Activated CD4-positive, alpha-beta memory T cell treated with anti-CD3 and anti-CD28 coated beads for 36 hours (primary cell): ENCODE data around the gene ENO2. TPM values are rescaled to one million over a fixed set of nuclear protein-coding genes. Genes with fewer than 3 reads are reported as not detected.

Experiments
- CTCF ChIA-PET: fragments of 350-600 bp; sonication (Branson Sonifier 250); formaldehyde crosslinking; loops from one replicate; lab custom pipeline; 2021; ENCODE audit warnings: antibody characterized with exemption, inconsistent platforms; lab: Charles Lee
- POLR2A ChIA-PET: fragments of 350-600 bp; sonication (Branson Sonifier 250); formaldehyde crosslinking; loops from one replicate; lab custom pipeline; 2021; ENCODE audit warnings: antibody characterized with exemption; lab: Charles Lee
- DNase-seq: peaks from one replicate; pipeline ENCODE4 v3.0.0-alpha.2; 2020
- H3K27ac Mint-ChIP-seq: one replicate; pipeline ENCODE4 v1.8.0; 2021; ENCODE audit warnings: mixed read lengths
- H3K27me3 Mint-ChIP-seq: one replicate; pipeline ENCODE4 v1.8.0; 2021; ENCODE audit warnings: mixed read lengths
- H3K36me3 Mint-ChIP-seq: one replicate; pipeline ENCODE4 v1.8.0; 2021; ENCODE audit warnings: mixed read lengths
- H3K4me1 Mint-ChIP-seq: one replicate; pipeline ENCODE4 v1.8.0; 2021; ENCODE audit warnings: low read depth, mixed read lengths
- H3K4me3 Mint-ChIP-seq: one replicate; pipeline ENCODE4 v1.8.0; 2021; ENCODE audit warnings: mild to moderate bottlenecking, mixed read lengths
- H3K9me3 Mint-ChIP-seq: one replicate; pipeline ENCODE4 v1.8.0; 2021; ENCODE audit warnings: mixed read lengths
- intact Hi-C: fragments of 100-400 bp; cut with micrococcal nuclease; formaldehyde crosslinking; loops from one replicate; pipeline ENCODE4 v1.15.1; 2023
- total RNA-seq, 2 experiments: library from RNA; stranded (reverse); gene quantifications; one replicate each; pipeline ENCODE4 v1.2.3, GENCODE V29; 2021

Gene ENO2
- total RNA-seq, 2 experiments from 2014 or later = 185 to 193 TPM

DNA sequence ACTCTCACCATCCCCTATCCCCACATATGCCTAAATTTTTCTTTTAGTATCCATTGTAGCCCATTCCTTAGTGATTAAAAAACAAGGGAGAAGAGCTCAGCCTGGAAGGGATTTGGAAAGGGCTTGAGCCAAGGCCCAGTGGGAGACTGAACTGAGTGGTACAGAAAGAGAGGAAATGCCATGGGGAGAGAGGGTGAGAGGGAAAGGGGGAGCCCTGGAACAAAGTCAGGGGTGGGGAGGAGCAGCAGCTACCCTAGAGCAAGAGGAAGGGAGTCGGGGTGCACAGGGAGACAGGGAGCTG is 10.8 kb downstream of the ENO2 start:
- Mint-ChIP-seq H3K4me3 (no peak overlapping the region), H3K9me3 (no peaks in the 10 kb centered on the region), H3K36me3 (peaks cover 16% of the 10 kb centered on the region), H3K27ac (peak overlapping the region; percentile 60), H3K4me1 (peaks cover 48% of the 10 kb centered on the region), H3K27me3 (no peaks in the 10 kb centered on the region)
- no peak for DNase-seq
- intact Hi-C loops = loop anchor here (2.0 kb wide), 2 partner anchors 36 to 184 kb away; partner anchors contain the start of gene C1RL
- CTCF ChIA-PET = interaction anchor here (0.6 to 4.8 kb wide), 22 partner anchors 8 to 188 kb away, joined by 3 to 42 read pairs (median 8); partner anchors contain the start of genes C12orf57, C1RL, ENO2 and RNU7-1
- POLR2A ChIA-PET = interaction anchor here (1.4 to 4.7 kb wide), 6 partner anchors 9 to 53 kb away, joined by 3 to 39 read pairs (median 10); partner anchors contain the start of genes C12orf57, ENO2, RNU7-1 and SPSB2

DNA sequence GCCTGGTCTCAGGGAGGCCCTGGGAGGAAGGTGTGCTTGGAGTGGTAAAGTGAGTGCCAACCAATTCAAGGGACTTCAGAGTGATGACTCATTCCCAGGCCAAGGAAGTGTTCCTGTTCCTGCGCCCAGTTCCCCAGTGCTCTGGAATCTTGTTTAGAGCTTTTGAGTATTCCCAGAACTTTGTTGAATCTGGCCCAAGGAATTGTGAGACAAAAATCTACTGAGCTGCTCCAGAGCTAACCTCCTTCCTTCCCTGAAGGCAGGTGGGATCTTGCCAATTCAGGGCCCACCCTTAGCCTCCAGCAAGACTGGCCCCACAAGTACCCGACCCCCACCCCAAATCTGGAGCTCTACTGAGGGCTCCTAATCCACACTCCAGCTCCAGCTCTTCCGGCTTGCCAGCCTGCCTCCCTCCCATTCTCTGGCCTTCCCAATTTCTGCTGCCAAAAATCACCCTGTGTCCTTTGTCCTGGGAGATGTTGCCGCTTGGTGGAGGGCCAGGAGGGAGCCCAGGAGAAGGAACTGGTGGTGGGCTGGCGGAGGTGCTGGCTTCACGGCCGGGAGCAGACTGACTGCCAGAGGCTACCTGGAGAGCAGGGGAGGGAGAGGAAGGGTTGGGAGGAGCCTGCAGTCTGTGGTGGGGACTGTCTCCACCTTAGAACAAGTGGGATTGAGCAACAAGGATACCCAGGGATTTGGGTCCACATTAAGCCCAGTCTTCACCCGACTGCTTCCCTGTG is 11.3 kb downstream of the ENO2 start:
- peaks cover 50% of the 10 kb centered on the region for H3K4me1 Mint-ChIP-seq
- no peak overlapping the region for H3K4me3 Mint-ChIP-seq
- no peak overlapping the region for H3K27ac Mint-ChIP-seq
- intact Hi-C loops = loop anchor here (2.0 kb wide), 2 partner anchors 35 to 183 kb away; partner anchors contain the start of gene C1RL
- H3K36me3 Mint-ChIP-seq = peaks cover 16% of the 10 kb centered on the region
- CTCF ChIA-PET = interaction anchor here (0.6 to 4.8 kb wide), 23 partner anchors 8 to 187 kb away, joined by 3 to 42 read pairs (median 7); partner anchors contain the start of genes C12orf57, C1RL, ENO2 and RNU7-1
- H3K27me3 Mint-ChIP-seq = no peaks in the 10 kb centered on the region
- H3K9me3 Mint-ChIP-seq = no peaks in the 10 kb centered on the region
- POLR2A ChIA-PET = interaction anchor here (0.7 to 4.7 kb wide), 7 partner anchors 9 to 59 kb away, joined by 3 to 39 read pairs (median 10); partner anchors contain the start of genes C12orf57, ENO2, RNU7-1 and SPSB2
- no peak for DNase-seq

GRCh38 chr12:6927379-6928021 is 13.1 kb downstream of the ENO2 start, which contains the start of gene ATN1:
Gene ATN1, plus strand, starts transcription at chr12:6927959. Its CDS starts 6,043 bp downstream, at chr12:6934002.
- CTCF ChIA-PET = interaction anchor here (0.8 to 4.8 kb wide), 7 partner anchors 11 to 181 kb away, joined by 3 to 42 read pairs (median 7); partner anchors contain the start of genes C12orf57, ENO2, RNU7-1 and SPSB2
- peak within 1 kb of the TSS; percentile 89 for H3K27ac Mint-ChIP-seq
- POLR2A ChIA-PET = interaction anchor here (1.0 to 4.7 kb wide), 8 partner anchors 9 to 55 kb away, joined by 3 to 39 read pairs (median 12); partner anchors contain the start of genes C12orf57, RNU7-1 and SPSB2
- no peaks in the 10 kb centered on the region for H3K9me3 Mint-ChIP-seq
- DNase-seq = peak; percentile 61
- H3K4me3 Mint-ChIP-seq = peak within 1 kb of the TSS; percentile 84
- no peaks in the 10 kb centered on the region for H3K27me3 Mint-ChIP-seq
- H3K4me1 Mint-ChIP-seq = peaks cover 64% of the 10 kb centered on the region
- intact Hi-C loops = loop anchor here (1.0 kb wide), 1 partner anchor 9 kb away; no protein-coding TSS in a partner anchor
- H3K36me3 Mint-ChIP-seq = peaks cover 7% of the 10 kb centered on the region

DNA sequence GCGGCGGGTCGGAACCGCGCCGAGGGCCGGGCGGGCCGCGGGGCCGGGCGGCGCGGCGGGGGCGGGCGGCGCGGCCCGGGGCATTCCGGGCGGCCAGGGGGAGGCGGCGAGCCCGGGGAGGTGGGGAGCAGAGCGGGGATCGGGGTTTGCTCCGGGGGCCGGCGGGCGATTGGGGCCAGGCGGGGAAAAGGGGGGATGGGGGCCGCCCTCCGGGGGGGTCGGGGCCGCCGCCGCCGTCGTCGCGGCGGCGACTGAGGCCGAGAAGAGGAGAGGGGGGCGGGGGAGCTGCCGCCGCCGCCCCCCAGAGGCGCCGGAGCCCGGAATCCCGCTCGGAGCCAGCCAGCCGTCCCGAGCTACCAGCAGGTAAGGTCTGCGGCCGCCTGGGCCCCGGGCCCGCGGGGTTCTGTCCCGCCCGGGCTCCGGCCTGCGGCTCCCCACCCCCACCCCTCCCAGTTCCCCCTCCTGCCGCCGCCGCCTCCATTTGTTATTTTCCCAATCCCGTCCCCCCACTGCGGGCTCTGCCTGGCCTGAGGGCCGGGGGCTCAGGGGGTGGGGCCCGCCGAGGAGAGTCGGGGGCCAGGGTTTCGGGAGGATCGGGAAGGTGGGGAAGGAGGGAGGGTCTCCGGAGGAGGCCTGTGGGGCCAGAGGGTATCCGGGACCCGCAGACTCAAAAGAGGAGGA is 13.8 kb downstream of the ENO2 start:
- intact Hi-C loops = loop anchor here (1.0 kb wide), 1 partner anchor 8 kb away; no protein-coding TSS in a partner anchor
- Mint-ChIP-seq H3K9me3 (no peaks in the 10 kb centered on the region), H3K4me3 (peak overlapping the region; percentile 84), H3K27me3 (no peaks in the 10 kb centered on the region), H3K36me3 (peaks cover 3% of the 10 kb centered on the region), H3K4me1 (peaks cover 69% of the 10 kb centered on the region), H3K27ac (peak overlapping the region; percentile 89)
- POLR2A ChIA-PET = interaction anchor here (1.1 to 2.7 kb wide), 6 partner anchors 10 to 56 kb away, joined by 3 to 28 read pairs (median 6); partner anchors contain the start of genes C12orf57, RNU7-1 and SPSB2
- DNase-seq = no peak
- CTCF ChIA-PET = interaction anchor here (0.6 to 2.2 kb wide), 7 partner anchors 10 to 75 kb away, joined by 3 to 12 read pairs (median 3); partner anchors contain the start of genes C12orf57 and RNU7-1

DNA sequence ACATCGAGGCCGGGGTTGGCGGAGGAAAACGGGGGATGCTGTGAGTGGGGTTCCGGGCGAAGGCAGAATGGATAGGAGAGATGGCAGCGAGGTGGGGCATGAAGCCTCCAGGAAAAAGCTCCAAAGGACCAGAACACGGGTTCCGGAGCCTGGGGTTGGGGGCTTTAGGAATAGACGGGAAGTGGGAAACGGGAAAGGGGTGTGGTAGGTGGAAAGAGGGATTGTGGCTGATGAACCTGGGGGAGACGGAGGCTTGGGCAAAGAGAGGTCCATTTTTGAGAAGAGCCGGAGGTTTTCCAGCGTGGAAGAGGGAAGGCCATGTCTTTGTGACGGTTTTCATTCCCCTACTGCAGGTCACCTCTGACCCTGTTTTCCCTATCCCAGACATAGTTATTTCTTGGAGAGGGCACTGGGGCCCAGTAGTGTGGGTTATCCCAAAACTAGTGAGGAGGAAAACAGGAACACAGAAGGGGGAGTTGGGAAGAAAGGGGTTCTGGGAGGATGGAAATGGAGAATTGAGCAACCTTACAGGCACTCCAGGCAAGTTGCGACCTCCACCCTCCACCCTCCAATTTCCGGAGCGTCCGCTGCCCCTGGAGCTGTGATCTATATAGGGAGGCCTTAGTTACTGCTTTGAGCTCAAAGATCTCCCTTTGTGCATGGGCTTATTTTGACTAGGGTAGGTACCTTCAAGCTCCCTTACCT is 14.5 kb downstream of the ENO2 start:
- intact Hi-C loops = loop anchor here (1.0 kb wide), 1 partner anchor 7 kb away; no protein-coding TSS in a partner anchor
- Mint-ChIP-seq H3K4me1 (peaks cover 74% of the 10 kb centered on the region), H3K4me3 (peak overlapping the region; percentile 84), H3K27me3 (no peaks in the 10 kb centered on the region), H3K36me3 (peaks cover 3% of the 10 kb centered on the region), H3K27ac (peak overlapping the region; percentile 89), H3K9me3 (no peaks in the 10 kb centered on the region)
- CTCF ChIA-PET = interaction anchor here (0.6 to 2.2 kb wide), 8 partner anchors 9 to 76 kb away, joined by 3 to 12 read pairs (median 4); partner anchors contain the start of genes C12orf57 and RNU7-1
- POLR2A ChIA-PET = interaction anchor here (1.1 to 2.7 kb wide), 6 partner anchors 9 to 56 kb away, joined by 3 to 28 read pairs (median 6); partner anchors contain the start of genes C12orf57, RNU7-1 and SPSB2
- DNase-seq = no peak

- CTCF ChIA-PET = interaction anchor here (0.9 to 2.2 kb wide), 7 partner anchors 8 to 77 kb away, joined by 3 to 12 read pairs (median 4); partner anchors contain the start of gene SPSB2
- Mint-ChIP-seq H3K27ac (peak overlapping the region; percentile 89), H3K27me3 (no peaks in the 10 kb centered on the region), H3K9me3 (no peaks in the 10 kb centered on the region), H3K36me3 (peaks cover 5% of the 10 kb centered on the region), H3K4me3 (peak overlapping the region; percentile 84), H3K4me1 (peaks cover 72% of the 10 kb centered on the region)
- POLR2A ChIA-PET = interaction anchor here (1.2 to 2.7 kb wide), 4 partner anchors 8 to 22 kb away, joined by 5 to 28 read pairs (median 11); partner anchors contain the start of genes C12orf57 and RNU7-1
- intact Hi-C loops = no loop called here
- DNase-seq = no peak
Measured at GRCh38 chr12:6929466-6930452, 15.4 kb downstream of the ENO2 start.

DNA sequence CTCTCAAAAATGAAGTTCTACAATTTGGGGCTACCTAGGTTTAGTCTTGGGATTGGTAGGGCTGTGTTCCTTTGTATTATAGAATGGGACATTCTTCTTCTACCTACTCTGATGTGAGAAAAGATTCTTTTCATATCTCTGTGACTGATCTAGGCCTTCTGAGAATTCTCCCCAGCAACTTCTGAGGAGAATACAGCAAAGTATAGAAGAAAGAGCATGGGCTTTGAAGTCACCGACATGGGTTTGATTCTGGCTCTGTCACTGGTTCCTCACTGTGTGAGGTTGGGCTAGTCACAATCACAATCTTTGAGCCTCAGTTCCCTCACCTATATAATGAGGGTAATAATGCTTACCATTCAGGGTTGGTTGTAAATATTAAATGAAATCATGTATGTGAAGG is 18.4 kb downstream of the ENO2 start:
- ChIA-PET CTCF (interaction anchor here (1.2 to 2.7 kb wide), 3 partner anchors 8 to 32 kb away, joined by 3 to 10 read pairs (median 8); no protein-coding TSS in a partner anchor), POLR2A (interaction anchor here (2.7 kb wide), 1 partner anchor 11 kb away, joined by 14 read pairs; the partner anchor contains the start of genes C12orf57 and RNU7-1)
- DNase-seq = no peak
- no peaks in the 10 kb centered on the region for H3K27me3 Mint-ChIP-seq
- intact Hi-C loops = no loop called here
- peaks cover 20% of the 10 kb centered on the region for H3K36me3 Mint-ChIP-seq
- H3K9me3 Mint-ChIP-seq = no peaks in the 10 kb centered on the region
- peaks cover 68% of the 10 kb centered on the region for H3K4me1 Mint-ChIP-seq
- H3K4me3 Mint-ChIP-seq = no peak overlapping the region
- H3K27ac Mint-ChIP-seq = peak overlapping the region; percentile 83

GRCh38 chr12:6934110-6934509 is 19.7 kb downstream of the ENO2 start:
- intact Hi-C loops = no loop called here
- no peak for DNase-seq
- Mint-ChIP-seq H3K4me1 (peaks cover 65% of the 10 kb centered on the region), H3K27me3 (no peaks in the 10 kb centered on the region), H3K36me3 (peaks cover 18% of the 10 kb centered on the region), H3K27ac (peak overlapping the region; percentile 61), H3K4me3 (no peak overlapping the region), H3K9me3 (no peaks in the 10 kb centered on the region)
- ChIA-PET CTCF (interaction anchor here (0.8 to 2.7 kb wide), 6 partner anchors 8 to 62 kb away, joined by 3 to 10 read pairs (median 4); partner anchors contain the start of genes C12orf57 and RNU7-1), POLR2A (interaction anchor here (0.9 to 1.0 kb wide), 2 partner anchors 9 to 10 kb away, joined by 3 to 5 read pairs; partner anchors contain the start of genes C12orf57 and RNU7-1)
